ENCODE results near the gene PDE4D.

Gene PDE4D

GRCh38 chr5:59054963-59055528, 838.5 kb downstream of the PDE4D start:
- no peak for DNase-seq

DNA sequence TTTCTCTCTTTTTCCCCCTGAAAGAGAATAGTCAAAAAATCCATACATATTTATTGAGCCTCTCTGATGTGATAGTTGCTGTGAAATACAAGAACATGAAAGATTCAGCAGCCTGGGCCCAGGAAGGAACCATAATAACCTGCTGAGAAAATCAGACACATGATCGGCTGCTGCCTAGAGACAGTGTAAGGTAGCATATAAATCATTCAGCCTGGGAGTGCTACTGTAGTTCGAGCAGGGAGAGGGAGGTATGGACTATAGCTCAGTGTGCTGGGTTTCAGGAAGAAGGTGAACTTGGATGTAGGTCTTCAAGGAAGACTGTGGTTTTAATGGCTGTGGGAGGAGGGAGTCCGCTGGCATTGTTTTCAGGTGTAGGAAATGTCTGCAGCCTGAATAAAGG, 841.6 kb downstream of the PDE4D start:
- no peak for DNase-seq

GRCh38 chr5:59049095-59049494, 844.4 kb downstream of the PDE4D start:
- DNase-seq = no peak

DNA sequence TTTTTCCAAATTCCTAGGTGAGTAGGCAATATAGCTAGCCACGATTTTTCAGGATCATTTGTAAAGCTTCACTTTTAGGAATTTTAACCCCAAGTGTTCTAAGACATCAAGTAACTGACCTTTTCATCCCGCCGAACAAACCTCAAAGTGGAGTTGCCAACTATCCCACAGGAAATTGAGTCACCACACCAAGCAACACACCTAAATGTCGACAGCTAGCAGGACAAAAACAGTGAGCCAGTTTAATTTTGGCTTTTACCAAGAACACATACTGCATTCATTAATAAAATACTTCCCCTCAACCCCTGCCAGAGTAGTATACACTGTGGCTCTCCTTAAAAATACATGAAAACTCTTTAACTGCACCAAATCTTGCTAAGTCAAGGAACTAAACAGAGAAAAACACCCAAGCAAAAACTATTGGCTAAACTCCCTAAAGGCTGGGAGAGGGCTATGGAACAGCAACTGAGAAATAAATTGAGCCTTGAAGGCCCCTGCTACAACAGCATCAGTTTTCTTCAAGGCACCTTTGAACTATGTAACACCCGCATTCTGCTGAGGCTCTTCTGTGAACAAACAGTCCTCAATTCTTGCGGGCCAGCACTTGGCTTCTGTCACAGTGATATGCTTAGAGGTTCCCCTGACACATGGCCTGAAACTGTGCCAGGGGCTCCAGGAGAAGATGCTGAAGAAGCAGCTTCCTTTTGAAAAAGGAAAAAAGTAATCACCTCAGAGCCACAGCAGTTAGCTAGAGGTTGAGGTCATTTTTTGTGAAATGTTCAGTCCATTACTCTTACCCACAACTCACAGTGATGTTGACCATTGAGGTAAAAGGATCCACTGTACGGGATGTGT, 851.1 kb downstream of the PDE4D start:
- no peak for DNase-seq

DNA sequence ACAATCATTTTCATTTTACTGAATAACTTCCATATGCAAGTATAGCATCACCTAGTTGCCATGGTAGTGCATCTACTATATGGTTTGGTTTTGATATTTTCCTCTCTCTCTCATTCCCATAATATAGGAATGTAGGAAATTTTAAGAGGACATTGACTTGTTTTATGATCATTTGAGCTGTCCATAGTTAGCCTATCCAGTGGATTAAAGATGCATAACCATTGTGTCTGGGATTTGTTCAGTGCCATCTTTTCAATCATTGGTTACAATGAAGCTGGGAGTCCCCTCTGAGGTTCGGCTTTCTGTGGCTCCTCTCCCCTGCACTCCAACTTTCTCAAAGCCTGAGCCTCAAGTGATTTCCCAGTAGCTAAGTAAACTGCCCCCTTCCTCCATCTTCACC, 852.2 kb downstream of the PDE4D start:
- no peak for DNase-seq

- DNase-seq = no peak
These were observed 852.7 kb downstream of the PDE4D start for GRCh38 chr5:59040804-59041201.

- no peak for DNase-seq
These were observed 853.3 kb downstream of the PDE4D start for GRCh38 chr5:59040024-59040803.

GRCh38 chr5:59039296-59040023, 854.1 kb downstream of the PDE4D start:
- DNase-seq = peak; percentile 91

- DNase-seq = peak; percentile 82
These were observed 854.7 kb downstream of the PDE4D start for GRCh38 chr5:59038798-59039295.

DNA sequence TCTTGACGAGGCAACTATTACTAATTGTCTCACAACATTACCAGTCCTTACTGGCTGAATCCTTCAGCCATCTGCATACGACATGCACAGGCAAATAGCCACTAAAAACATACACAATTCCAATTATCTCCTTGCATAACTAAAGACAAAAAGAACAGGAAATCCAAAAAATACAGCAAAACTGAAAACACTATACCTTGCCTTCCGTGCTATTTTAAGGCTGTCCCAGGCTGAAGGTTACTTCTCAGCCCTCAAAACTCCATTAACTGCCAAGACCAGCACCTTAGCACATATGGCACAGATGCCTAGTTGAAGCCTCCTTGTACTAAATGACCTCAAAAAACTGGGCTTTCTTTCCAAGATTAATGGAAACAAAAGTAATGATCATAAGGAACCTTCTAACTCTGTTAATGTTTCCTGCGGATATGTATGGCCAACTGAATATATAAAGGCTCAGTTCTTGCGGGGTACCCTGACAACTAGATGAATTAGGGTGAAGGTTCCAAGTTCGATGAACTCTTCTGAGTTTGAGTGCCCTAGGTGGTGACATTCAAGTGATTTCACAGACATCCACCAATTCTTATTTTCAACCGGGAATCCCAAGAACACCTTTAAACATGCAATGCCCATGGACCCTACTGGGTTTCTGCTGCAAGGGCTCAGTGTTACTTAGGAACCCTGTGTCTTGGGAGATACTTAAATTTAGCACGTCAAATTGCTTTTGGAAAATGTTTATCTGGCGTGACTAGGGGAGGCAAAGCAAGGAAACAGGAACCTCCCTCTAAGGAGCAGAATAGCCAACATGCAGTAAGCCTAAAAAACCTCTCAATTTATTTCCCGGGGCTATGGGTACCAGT, 855.4 kb downstream of the PDE4D start:
- no peak for DNase-seq

DNA sequence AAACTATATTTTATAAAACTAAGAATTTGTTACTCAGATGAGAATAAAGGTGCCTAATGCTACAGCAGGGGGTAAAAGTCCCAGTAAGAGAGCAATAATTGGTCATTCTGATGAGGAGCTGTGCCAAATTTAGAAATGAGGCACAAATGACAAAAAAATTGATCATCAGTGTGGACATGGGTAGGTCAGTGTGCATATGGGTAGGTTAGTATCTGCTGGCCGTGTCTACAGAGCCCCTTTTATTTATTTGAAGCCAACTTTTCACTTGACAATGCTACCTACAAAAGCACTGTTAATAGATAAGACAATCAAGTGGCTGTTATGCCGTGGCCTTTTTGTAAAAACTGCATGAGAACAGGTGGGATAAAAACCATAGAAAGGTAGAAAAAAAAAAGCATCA, 856.1 kb downstream of the PDE4D start:
- no peak for DNase-seq

DNA sequence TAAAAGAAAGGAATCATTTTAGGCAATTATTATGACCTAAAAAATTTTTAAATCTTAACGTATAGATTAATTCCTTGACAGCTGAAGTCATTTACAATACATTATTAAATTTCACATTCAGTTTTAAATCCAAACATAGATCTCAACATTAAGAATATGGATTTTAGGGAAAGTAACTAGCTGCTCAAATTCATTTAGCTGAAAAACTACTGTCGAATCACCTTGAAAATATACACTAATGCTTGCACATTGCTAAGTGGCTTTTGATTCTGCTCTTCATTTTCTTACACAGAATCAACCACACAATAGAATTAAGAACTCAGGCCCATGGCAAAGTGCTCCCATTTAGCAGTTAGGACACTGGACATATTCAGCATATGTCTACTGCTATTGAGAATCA, 856.5 kb downstream of the PDE4D start:
- DNase-seq = no peak

DNA sequence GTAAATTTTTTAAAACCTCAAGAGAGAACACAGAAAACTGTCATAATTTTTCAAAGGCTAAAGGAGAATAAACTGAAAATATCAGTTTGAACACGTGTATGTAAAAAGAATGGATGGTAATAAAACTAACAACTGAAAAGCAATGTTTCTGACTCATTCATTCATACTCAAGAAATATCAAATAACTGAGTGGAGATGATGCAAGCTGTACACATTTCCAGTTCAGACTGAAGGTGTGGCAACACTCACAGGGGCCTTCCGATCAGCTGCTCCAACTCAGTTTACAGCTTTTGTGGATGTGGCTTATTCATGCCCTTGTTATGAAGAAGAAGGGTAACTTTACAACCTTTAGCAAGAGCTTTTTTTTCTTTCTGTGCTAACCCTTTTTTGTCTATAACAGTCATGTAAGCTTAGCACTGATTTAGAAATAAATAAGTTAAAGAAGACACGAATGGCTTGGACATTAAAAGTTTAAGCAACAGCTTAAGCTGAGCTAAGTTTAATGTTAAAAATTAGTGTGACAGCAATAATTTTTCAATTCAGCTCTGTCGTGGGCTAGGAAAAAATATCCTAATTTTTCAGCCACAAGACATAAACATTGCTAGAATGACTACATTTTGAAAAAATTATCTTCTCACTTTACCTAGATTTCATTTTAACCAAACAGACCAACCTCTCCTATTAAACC, 857.1 kb downstream of the PDE4D start:
- DNase-seq = no peak

DNA sequence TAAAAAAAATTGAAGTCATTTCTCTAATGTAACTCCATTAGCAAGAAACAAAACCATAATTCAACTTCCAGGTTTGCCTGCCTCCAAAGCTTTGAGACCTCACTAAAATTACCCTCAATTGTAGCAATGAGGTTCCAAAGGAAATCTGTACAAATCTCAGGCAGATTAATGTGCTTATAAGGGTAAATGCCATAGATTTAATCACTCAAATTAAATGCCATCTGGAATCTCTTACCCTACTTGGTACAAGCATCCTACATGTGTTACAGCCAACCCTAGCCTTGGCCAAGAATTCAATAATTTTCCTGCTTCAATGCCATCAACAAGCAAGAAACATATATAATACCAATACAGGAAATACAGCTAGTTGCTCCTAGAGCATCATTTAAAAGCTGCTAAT, 857.8 kb downstream of the PDE4D start:
- no peak for DNase-seq

DNA sequence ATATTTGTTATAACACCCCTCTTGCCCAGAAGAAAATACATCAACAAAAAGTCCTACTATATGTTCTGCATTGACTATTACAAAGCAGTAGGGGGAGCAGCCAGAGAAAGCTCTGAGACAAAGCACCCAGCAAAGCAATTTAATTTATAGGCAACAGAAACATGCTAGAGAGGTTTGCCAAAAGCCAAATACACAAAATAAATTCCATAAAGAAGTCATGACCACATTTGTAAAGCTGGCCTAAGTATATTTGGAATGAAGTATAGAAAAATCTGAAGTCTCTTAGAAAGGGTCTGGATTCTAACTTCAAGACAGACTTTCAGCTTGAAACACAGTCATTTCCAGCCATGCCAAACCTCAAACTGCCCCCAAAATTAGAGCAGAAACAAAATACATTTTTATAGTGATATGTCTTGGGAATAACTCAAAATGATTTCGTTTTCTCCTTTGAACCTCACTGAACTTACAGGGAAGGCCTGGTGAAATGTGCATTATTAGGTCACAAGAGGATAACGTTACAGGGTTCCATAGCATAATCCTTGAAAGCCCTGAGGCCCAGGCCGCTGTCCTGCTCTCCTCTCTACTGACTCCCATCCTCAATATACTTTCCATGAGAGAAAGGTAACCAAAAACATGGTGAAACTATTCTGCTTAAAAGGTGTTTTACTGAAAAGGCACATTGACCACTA, 858.9 kb downstream of the PDE4D start:
- DNase-seq = peak; percentile 25

GRCh38 chr5:59027145-59027907, 866.2 kb downstream of the PDE4D start:
- DNase-seq = no peak

DNA sequence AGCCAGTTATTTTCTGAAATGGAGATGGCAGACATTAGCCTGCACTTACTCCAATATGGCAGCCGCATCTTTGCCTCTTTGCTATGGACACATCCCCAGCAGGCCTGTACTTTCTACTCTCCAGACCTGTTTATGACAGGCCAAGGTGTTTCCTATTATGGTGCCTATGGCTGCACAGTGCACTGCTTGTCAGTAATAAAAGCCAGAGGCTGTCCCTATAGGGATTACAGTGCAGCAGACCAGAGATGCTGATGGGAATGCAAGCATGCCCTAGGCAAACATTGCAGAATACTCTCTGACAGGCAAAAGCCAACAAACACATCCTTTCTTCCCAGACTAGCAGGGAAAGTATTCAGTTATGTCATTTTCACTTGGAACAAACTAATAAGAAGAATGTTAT, 867.8 kb downstream of the PDE4D start:
- DNase-seq = no peak

- no peak for DNase-seq
These were observed 871.5 kb downstream of the PDE4D start for GRCh38 chr5:59021837-59022514.

DNA sequence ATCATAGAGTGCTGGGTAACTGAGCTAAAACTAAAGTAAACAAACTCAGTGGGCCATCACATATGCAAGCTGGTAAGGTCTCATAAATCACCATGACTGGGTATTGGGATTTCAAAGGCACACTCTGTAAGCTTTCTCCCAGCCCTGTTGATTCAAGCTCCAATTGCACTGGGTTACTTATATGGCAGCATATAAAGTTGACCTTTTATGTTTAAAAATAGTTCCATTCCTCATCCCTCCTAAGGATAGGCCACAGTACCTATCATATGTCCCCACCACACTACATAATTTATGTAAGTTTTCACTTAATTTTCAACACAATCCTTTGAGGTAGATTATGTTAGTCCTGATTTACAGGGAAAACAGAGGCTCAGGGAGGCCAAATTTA, 872.2 kb downstream of the PDE4D start:
- no peak for DNase-seq

All from retina (tissue), 1 donor.